B cell (primary cell): Measurements from ENCODE around the gene DPEP2. TPM values are rescaled to one million over a fixed set of nuclear protein-coding genes. Genes with fewer than 3 reads are reported as not detected.

ENCODE experiments used
- ATAC-seq: fragments of 200-7000 bp; cut with Tn5 transposase; one replicate; pipeline ENCODE4 v1.10.0; 2021; ENCODE audit warnings: low read depth, mild to moderate bottlenecking, moderate number of reproducible peaks, moderate library complexity
- CTCF ChIA-PET: fragments of 350-600 bp; sonication (Branson Sonifier 250); formaldehyde crosslinking; loops from one replicate; lab custom pipeline; 2021; ENCODE audit warnings: antibody characterized with exemption, inconsistent platforms; lab: Charles Lee
- POLR2A ChIA-PET: fragments of 350-600 bp; sonication (Branson Sonifier 250); formaldehyde crosslinking; loops from one replicate; lab custom pipeline; 2021; ENCODE audit warnings: antibody characterized with exemption; lab: Charles Lee
- DNase-seq: peaks from one replicate; pipeline ENCODE4 v3.0.0; 2013
- H2AFZ ChIP-seq: 2 replicates; pipeline ENCODE4 v1.6.1; 2012; ENCODE audit warnings: mild to moderate bottlenecking, low read depth, low read length; ENCODE audit not compliant: insufficient read depth, poor library complexity, severe bottlenecking
- H3K27ac ChIP-seq, 2 donors: 1 replicate in 1 of 2; 2 replicates in 1 of 2; pipeline ENCODE4 v1.5.1; 2012 to 2013; ENCODE audit warnings: low read length in 2 of 2, mild to moderate bottlenecking in 2 of 2, moderate library complexity in 1 of 2
- H3K27me3 ChIP-seq, 4 experiments: fragments of 200-600 bp in 1 of 4; sonication (generic) in 1 of 4; replicated peaks in 1 of 4; 1 replicate in 2 of 4; 2 replicates in 2 of 4; pipeline versions ENCODE4 v1.6.1 to v1.7.0; 2013 to 2016; ENCODE audit warnings: low read length in 3 of 4, mild to moderate bottlenecking in 2 of 4, mixed read lengths in 1 of 4, moderate library complexity in 1 of 4; ENCODE audit not compliant: insufficient read depth in 4 of 4, control insufficient read depth in 3 of 4; ENCODE audit errors: control extremely low read depth in 1 of 4
- H3K36me3 ChIP-seq, 2 experiments: replicated peaks in 1 of 2; 1 replicate in 1 of 2; 2 replicates in 1 of 2; pipeline versions ENCODE4 v1.6.1 to v1.7.1; 2013; ENCODE audit warnings: low read length in 1 of 2; ENCODE audit not compliant: insufficient read depth in 2 of 2, control insufficient read depth in 1 of 2; ENCODE audit errors: control extremely low read depth in 1 of 2, extremely low read depth in 1 of 2
- H3K4me1 ChIP-seq, 2 donors: fragments of 200-600 bp in 1 of 2; sonication (generic) in 1 of 2; 1 replicate in 1 of 2; 2 replicates in 1 of 2; pipeline versions ENCODE4 v1.5.1 to v1.6.1; 2013 to 2017; ENCODE audit warnings: low read length in 2 of 2; ENCODE audit not compliant: control insufficient read depth in 2 of 2, insufficient read depth in 2 of 2
- H3K4me2 ChIP-seq: replicated peaks from 2 replicates; pipeline ENCODE3; 2012; ENCODE audit warnings: mild to moderate bottlenecking, low read depth, low read length; ENCODE audit not compliant: poor library complexity, severe bottlenecking
- H3K4me3 ChIP-seq, 5 experiments: fragments of 200-600 bp in 1 of 5; sonication (generic) in 1 of 5; 1 replicate in 3 of 5; 2 replicates in 2 of 5; pipeline versions ENCODE4 v1.5.1 to v1.7.0; 2011 to 2016; ENCODE audit warnings: low read length in 4 of 5, mild to moderate bottlenecking in 4 of 5, low read depth in 2 of 5, control low read depth in 1 of 5, moderate library complexity in 1 of 5; ENCODE audit not compliant: insufficient read depth in 1 of 5; ENCODE audit errors: control extremely low read depth in 1 of 5, extremely low read depth in 1 of 5
- H3K79me2 ChIP-seq: fragments of 200-600 bp; sonication (generic); one replicate; pipeline ENCODE4 v1.6.0; 2016; ENCODE audit warnings: low read length; ENCODE audit not compliant: control insufficient read depth, insufficient read depth
- H3K9ac ChIP-seq: fragments of 200-600 bp; sonication (generic); 2 replicates; pipeline ENCODE4 v1.6.1; 2017; ENCODE audit warnings: mild to moderate bottlenecking, low read length, moderate library complexity
- H3K9me3 ChIP-seq, 3 donors: one replicate each; pipeline versions ENCODE4 v1.6.1 to v1.7.1; 2013; ENCODE audit warnings: low read length in 2 of 3; ENCODE audit not compliant: control insufficient read depth in 2 of 3, insufficient read depth in 1 of 3; ENCODE audit errors: control extremely low read depth in 1 of 3
- H4K20me1 ChIP-seq: 2 replicates; pipeline ENCODE4 v1.6.0; 2012; ENCODE audit warnings: mild to moderate bottlenecking, low read length; ENCODE audit not compliant: insufficient read depth, control insufficient read depth, poor library complexity, severe bottlenecking
- H3K27ac Mint-ChIP-seq: one replicate; pipeline ENCODE4 v1.8.0; 2021; ENCODE audit warnings: mixed read lengths
- H3K27me3 Mint-ChIP-seq: one replicate; pipeline ENCODE4 v1.8.0; 2021; ENCODE audit warnings: mixed read lengths
- H3K4me1 Mint-ChIP-seq: one replicate; pipeline ENCODE4 v1.8.0; 2021; ENCODE audit warnings: mixed read lengths
- H3K4me3 Mint-ChIP-seq: one replicate; pipeline ENCODE4 v1.8.0; 2021; ENCODE audit warnings: mixed read lengths
- H3K9me3 Mint-ChIP-seq: one replicate; pipeline ENCODE4 v1.8.0; 2022; ENCODE audit warnings: mixed read lengths; ENCODE audit not compliant: insufficient read depth
- EZH2 ChIP-seq: IDR thresholded peaks from 2 replicates; pipeline ENCODE4 v1.6.1; 2012; ENCODE audit warnings: borderline replicate concordance, low read depth, mild to moderate bottlenecking, moderate library complexity, low read length; ENCODE audit not compliant: insufficient read depth, poor library complexity, severe bottlenecking
- WGBS: methylation state at CpG from one replicate; pipeline ENCODE4 v1.1.5; 2013; ENCODE audit warnings: missing lambda C conversion rate; ENCODE audit not compliant: insufficient coverage; 5-methylcytosine and 5-hydroxymethylcytosine counted together
- intact Hi-C: fragments of 100-400 bp; cut with micrococcal nuclease; formaldehyde crosslinking; loops from one replicate; pipeline ENCODE4 v1.10.0; 2022
- polyA plus RNA-seq: library from polyadenylated mRNA; depleted of rRNA; stranded (reverse); fragments of >200 nt; gene quantifications from 2 replicates; pipeline ENCODE4 v1.2.3, GENCODE V29; 2012
- total RNA-seq, 2 donors: library from RNA; stranded (reverse); fragments of 120-200 nt in 1 of 2; gene quantifications; 1 replicate in 1 of 2; 2 replicates in 1 of 2; pipeline versions ENCODE4 v1.2.3 to v1.2.4, GENCODE V29; 2013 to 2022
- TF ChIP-seq, protein P1 (sequence below): fragments of 200-600 bp; IDR thresholded peaks from one replicate; pipeline ENCODE4 v1.8.0; 2022; ENCODE audit warnings: antibody characterized with exemption, mild to moderate bottlenecking

The DPEP2 gene
- total and polyA plus RNA-seq, 2 donors (not counting 1 experiment from before 2014, with no cell fraction given), result 123 to 150 TPM

GRCh38 chr16:67965668-67966548 is 33.4 kb downstream of the DPEP2 start:
- POLR2A ChIA-PET, result interaction anchor here (0.6 to 1.7 kb wide), 2 partner anchors 19 to 59 kb away, joined by 3 read pairs; no protein-coding TSS in a partner anchor
- Histone ChIP-seq H3K4me3 (no peak overlapping the region), H4K20me1 (peaks cover 8% of the 10 kb centered on the region), H3K27ac (no peak overlapping the region), H3K4me1 (peaks cover 10 to 19% of the 10 kb centered on the region in 2 donors), H3K27me3 (no peaks in the 10 kb centered on the region), H3K36me3 (peaks cover 0 to 19% of the 10 kb centered on the region in 2 experiments), H3K79me2 (peaks cover 32% of the 10 kb centered on the region), H3K9ac (no peak overlapping the region), H3K9me3 (no peaks in the 10 kb centered on the region), H3K4me2 (no peak overlapping the region), H2AFZ (no peak overlapping the region)
- TF ChIP-seq, protein P1, sequence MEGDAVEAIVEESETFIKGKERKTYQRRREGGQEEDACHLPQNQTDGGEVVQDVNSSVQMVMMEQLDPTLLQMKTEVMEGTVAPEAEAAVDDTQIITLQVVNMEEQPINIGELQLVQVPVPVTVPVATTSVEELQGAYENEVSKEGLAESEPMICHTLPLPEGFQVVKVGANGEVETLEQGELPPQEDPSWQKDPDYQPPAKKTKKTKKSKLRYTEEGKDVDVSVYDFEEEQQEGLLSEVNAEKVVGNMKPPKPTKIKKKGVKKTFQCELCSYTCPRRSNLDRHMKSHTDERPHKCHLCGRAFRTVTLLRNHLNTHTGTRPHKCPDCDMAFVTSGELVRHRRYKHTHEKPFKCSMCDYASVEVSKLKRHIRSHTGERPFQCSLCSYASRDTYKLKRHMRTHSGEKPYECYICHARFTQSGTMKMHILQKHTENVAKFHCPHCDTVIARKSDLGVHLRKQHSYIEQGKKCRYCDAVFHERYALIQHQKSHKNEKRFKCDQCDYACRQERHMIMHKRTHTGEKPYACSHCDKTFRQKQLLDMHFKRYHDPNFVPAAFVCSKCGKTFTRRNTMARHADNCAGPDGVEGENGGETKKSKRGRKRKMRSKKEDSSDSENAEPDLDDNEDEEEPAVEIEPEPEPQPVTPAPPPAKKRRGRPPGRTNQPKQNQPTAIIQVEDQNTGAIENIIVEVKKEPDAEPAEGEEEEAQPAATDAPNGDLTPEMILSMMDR, result no peak
- no peak for TF ChIP-seq EZH2
- Mint-ChIP-seq H3K9me3 (no peaks in the 10 kb centered on the region), H3K4me1 (peaks cover 20% of the 10 kb centered on the region), H3K27me3 (no peaks in the 10 kb centered on the region), H3K4me3 (peak overlapping the region; percentile 54), H3K27ac (no peak overlapping the region)
- intact Hi-C loops, result loop anchor here (10.0 kb wide), 1 partner anchor 259 kb away; no protein-coding TSS in a partner anchor
- DNase-seq (no peak), ATAC-seq (no peak)
- CTCF ChIA-PET, result interaction anchor here (0.8 to 3.2 kb wide), 6 partner anchors 29 to 82 kb away, joined by 3 to 11 read pairs (median 4); partner anchors contain the start of genes NRN1L and PSMB10
- 96% methylated on average over 8 of the region's 11 CpGs for WGBS
